CD4-positive, alpha-beta memory T cell (primary cell): ENCODE results near the gene MAPKBP1. TPM values are rescaled to one million over a fixed set of nuclear protein-coding genes. Genes with fewer than 3 reads are reported as not detected.

Experiments used
- CTCF ChIA-PET: fragments of 350-600 bp; sonication (Branson Sonifier 250); formaldehyde crosslinking; loops from one replicate; lab custom pipeline; 2021; ENCODE audit warnings: inconsistent platforms; ENCODE audit not compliant: partially characterized antibody; lab: Charles Lee
- POLR2A ChIA-PET: fragments of 350-600 bp; sonication (Branson Sonifier 250); formaldehyde crosslinking; loops from one replicate; lab custom pipeline; 2021; ENCODE audit not compliant: partially characterized antibody; lab: Charles Lee
- DNase-seq, 5 donors: peaks; one replicate each; pipeline versions ENCODE4 v3.0.0 to v3.0.0-alpha.2; 2020 to 2022; ENCODE audit warnings: mixed read lengths in 1 of 5
- H3K27ac ChIP-seq: one replicate; pipeline ENCODE4 v1.7.0; 2013; ENCODE audit warnings: low read depth, low read length
- H3K27me3 ChIP-seq: 2 replicates; pipeline ENCODE4 v1.7.0; 2013; ENCODE audit warnings: mild to moderate bottlenecking, low read length, moderate library complexity; ENCODE audit not compliant: insufficient read depth
- H3K36me3 ChIP-seq: 2 replicates; pipeline ENCODE4 v1.7.0; 2013; ENCODE audit warnings: mild to moderate bottlenecking, low read length, moderate library complexity; ENCODE audit not compliant: insufficient read depth
- H3K4me1 ChIP-seq: 2 replicates; pipeline ENCODE4 v1.7.0; 2013; ENCODE audit warnings: mild to moderate bottlenecking, low read length, moderate library complexity; ENCODE audit not compliant: insufficient read depth
- H3K4me3 ChIP-seq, 2 donors: one replicate each; pipeline ENCODE4 v1.7.0; 2013; ENCODE audit warnings: low read length in 2 of 2, mild to moderate bottlenecking in 1 of 2
- H3K9me3 ChIP-seq, 2 donors: one replicate each; pipeline ENCODE4 v1.7.0; 2013; ENCODE audit warnings: low read length in 2 of 2, control low read depth in 1 of 2; ENCODE audit not compliant: control insufficient read depth in 1 of 2
- H3K27ac Mint-ChIP-seq, 7 donors: one replicate each; pipeline ENCODE4 v1.8.0; 2020 to 2021; ENCODE audit warnings: mixed read lengths in 7 of 7, mild to moderate bottlenecking in 6 of 7, inconsistent platforms in 3 of 7, moderate library complexity in 3 of 7
- H3K27me3 Mint-ChIP-seq, 2 donors: one replicate each; pipeline ENCODE4 v1.8.0; 2020 to 2021; ENCODE audit warnings: mixed read lengths in 2 of 2
- H3K36me3 Mint-ChIP-seq, 2 donors: one replicate each; pipeline ENCODE4 v1.8.0; 2020 to 2021; ENCODE audit warnings: mixed read lengths in 2 of 2, inconsistent platforms in 1 of 2, mild to moderate bottlenecking in 1 of 2
- H3K4me1 Mint-ChIP-seq, 4 donors: one replicate each; pipeline ENCODE4 v1.8.0; 2020 to 2021; ENCODE audit warnings: mixed read lengths in 4 of 4, mild to moderate bottlenecking in 1 of 4
- H3K4me3 Mint-ChIP-seq, 8 donors: one replicate each; pipeline ENCODE4 v1.8.0; 2020 to 2021; ENCODE audit warnings: mixed read lengths in 8 of 8, mild to moderate bottlenecking in 7 of 8, moderate library complexity in 6 of 8, inconsistent platforms in 3 of 8
- H3K9me3 Mint-ChIP-seq, 8 donors: one replicate each; pipeline ENCODE4 v1.8.0; 2020 to 2021; ENCODE audit warnings: mixed read lengths in 8 of 8, mild to moderate bottlenecking in 5 of 8, inconsistent platforms in 3 of 8, moderate library complexity in 1 of 8
- intact Hi-C: fragments of 100-400 bp; cut with micrococcal nuclease; formaldehyde crosslinking; loops from one replicate; pipeline ENCODE4 v1.15.1; 2023
- polyA plus RNA-seq, 2 donors: library from polyadenylated mRNA; unstranded; fragments of 300-500 nt; fragmentation: Illumina TruSeq; gene quantifications; one replicate each; pipeline ENCODE4 v1.2.3, GENCODE V29; 2021
- total RNA-seq, 2 experiments: library from RNA; stranded (reverse); gene quantifications; one replicate each; pipeline ENCODE4 v1.2.3, GENCODE V29; 2021

MAPKBP1 gene
- total and polyA plus RNA-seq, 4 experiments from 2014 or later, result 0.87 to 42.6 (median 21.7) TPM

GRCh38 chr15:41804916-41805666, 30.8 kb downstream of the MAPKBP1 start:
- Histone ChIP-seq H3K4me3 (no peak overlapping the region), H3K4me1 (no peaks in the 10 kb centered on the region), H3K36me3 (peaks cover under 1% of the 10 kb centered on the region), H3K9me3 (no peaks in the 10 kb centered on the region), H3K27ac (no peak overlapping the region), H3K27me3 (no peaks in the 10 kb centered on the region)
- intact Hi-C loops, result no loop called here
- peaks cover 0 to 2% (median 0%) of the 10 kb centered on the region in 8 donors for H3K9me3 Mint-ChIP-seq
- H3K4me1 Mint-ChIP-seq, result peaks cover 0 to 9% (median 2%) of the 10 kb centered on the region in 4 donors
- CTCF ChIA-PET, result interaction anchor here (0.7 to 10.2 kb wide), 2 partner anchors 29 to 203 kb away, joined by 3 to 327 read pairs; partner anchors contain the start of gene MAPKBP1
- H3K27me3 Mint-ChIP-seq, result no peaks in the 10 kb centered on the region
- H3K36me3 Mint-ChIP-seq, result peaks cover 12 to 32% of the 10 kb centered on the region in 2 donors
- no peak for DNase-seq
- POLR2A ChIA-PET, result no interaction called here
- no peak overlapping the region for H3K4me3 Mint-ChIP-seq
- peak overlapping the region in 6 of 7 donors; percentile 2 to 87 (median 62) for H3K27ac Mint-ChIP-seq

GRCh38 chr15:41805711-41806110, 31.4 kb downstream of the MAPKBP1 start:
- Histone ChIP-seq H3K4me1 (peaks cover under 1% of the 10 kb centered on the region), H3K4me3 (no peak overlapping the region), H3K9me3 (no peaks in the 10 kb centered on the region), H3K27ac (no peak overlapping the region), H3K36me3 (no peaks in the 10 kb centered on the region), H3K27me3 (no peaks in the 10 kb centered on the region)
- Mint-ChIP-seq H3K27me3 (no peaks in the 10 kb centered on the region), H3K4me3 (no peak overlapping the region), H3K9me3 (peaks cover 0 to 2% (median 0%) of the 10 kb centered on the region in 8 donors), H3K4me1 (peaks cover under 1 to 12% (median 3%) of the 10 kb centered on the region in 4 donors), H3K36me3 (peaks cover 6 to 27% of the 10 kb centered on the region in 2 donors), H3K27ac (peak overlapping the region in 1 of 7 donors; percentile 48)
- ChIA-PET CTCF (interaction anchor here (10.2 kb wide), 1 partner anchor 30 kb away, joined by 327 read pairs; the partner anchor contains the start of gene MAPKBP1), POLR2A (no interaction called here)
- intact Hi-C loops, result no loop called here
- no peak for DNase-seq

GRCh38 chr15:41806291-41807181, 32.3 kb downstream of the MAPKBP1 start:
- Mint-ChIP-seq H3K9me3 (peaks cover 0 to 2% (median 0%) of the 10 kb centered on the region in 8 donors), H3K27me3 (no peaks in the 10 kb centered on the region), H3K36me3 (peaks cover 0 to 25% of the 10 kb centered on the region in 2 donors), H3K27ac (peak overlapping the region in 3 of 7 donors; percentile 19 to 54 (median 29)), H3K4me3 (no peak overlapping the region), H3K4me1 (peaks cover 9 to 20% (median 10%) of the 10 kb centered on the region in 4 donors)
- Histone ChIP-seq H3K4me3 (no peak overlapping the region), H3K27me3 (no peaks in the 10 kb centered on the region), H3K36me3 (no peaks in the 10 kb centered on the region), H3K4me1 (peaks cover 9% of the 10 kb centered on the region), H3K9me3 (no peaks in the 10 kb centered on the region), H3K27ac (no peak overlapping the region)
- ChIA-PET CTCF (interaction anchor here (2.1 to 10.2 kb wide), 2 partner anchors 31 to 98 kb away, joined by 5 to 327 read pairs; partner anchors contain the start of gene MAPKBP1), POLR2A (no interaction called here)
- intact Hi-C loops, result no loop called here
- no peak for DNase-seq

GRCh38 chr15:41809121-41809520, 34.8 kb downstream of the MAPKBP1 start:
- no peak overlapping the region for H3K4me3 ChIP-seq
- Mint-ChIP-seq H3K36me3 (peaks cover 7 to 28% of the 10 kb centered on the region in 2 donors), H3K4me3 (no peak overlapping the region), H3K9me3 (peaks cover 0 to 2% (median 0%) of the 10 kb centered on the region in 8 donors), H3K4me1 (peaks cover 12 to 29% (median 13%) of the 10 kb centered on the region in 4 donors), H3K27ac (no peak overlapping the region), H3K27me3 (no peaks in the 10 kb centered on the region)
- CTCF ChIA-PET, result interaction anchor here (4.8 to 10.2 kb wide), 2 partner anchors 33 to 94 kb away, joined by 52 to 327 read pairs; partner anchors contain the start of gene MAPKBP1
- POLR2A ChIA-PET, result interaction anchor here (6.1 kb wide), 1 partner anchor 36 kb away, joined by 56 read pairs; the partner anchor contains the start of gene MAPKBP1
- H3K27ac ChIP-seq, result no peak overlapping the region
- H3K36me3 ChIP-seq, result peaks cover 4% of the 10 kb centered on the region
- peaks cover 12% of the 10 kb centered on the region for H3K4me1 ChIP-seq
- H3K27me3 ChIP-seq, result no peaks in the 10 kb centered on the region
- no peaks in the 10 kb centered on the region for H3K9me3 ChIP-seq
- DNase-seq, result no peak
- intact Hi-C loops, result no loop called here

- H3K27ac ChIP-seq, result no peak overlapping the region
- H3K4me1 ChIP-seq, result peaks cover 12% of the 10 kb centered on the region
- peaks cover 4% of the 10 kb centered on the region for H3K36me3 ChIP-seq
- POLR2A ChIA-PET, result interaction anchor here (6.1 kb wide), 1 partner anchor 36 kb away, joined by 56 read pairs; the partner anchor contains the start of gene MAPKBP1
- no peaks in the 10 kb centered on the region for H3K27me3 ChIP-seq
- Mint-ChIP-seq H3K4me1 (peaks cover 9 to 24% (median 13%) of the 10 kb centered on the region in 4 donors), H3K27me3 (no peaks in the 10 kb centered on the region), H3K36me3 (peaks cover 12 to 28% of the 10 kb centered on the region in 2 donors), H3K27ac (no peak overlapping the region), H3K4me3 (no peak overlapping the region), H3K9me3 (no peaks in the 10 kb centered on the region)
- no peak overlapping the region for H3K4me3 ChIP-seq
- no peaks in the 10 kb centered on the region for H3K9me3 ChIP-seq
- CTCF ChIA-PET, result interaction anchor here (0.9 to 10.2 kb wide), 12 partner anchors 11 to 271 kb away, joined by 3 to 327 read pairs (median 9); partner anchors contain the start of gene MAPKBP1
- no peak for DNase-seq
- intact Hi-C loops, result no loop called here
Measured at GRCh38 chr15:41809526-41810220, 35.4 kb downstream of the MAPKBP1 start.

- H3K4me3 Mint-ChIP-seq, result no peak overlapping the region
- H3K9me3 ChIP-seq, result no peaks in the 10 kb centered on the region
Measured at GRCh38 chr15:41810651-41811431, 36.6 kb downstream of the MAPKBP1 start.

More at GRCh38 chr15:41810651-41811431, 36.6 kb downstream of the MAPKBP1 start:
- ChIA-PET POLR2A (interaction anchor here (1.1 to 6.1 kb wide), 3 partner anchors 38 to 126 kb away, joined by 3 to 56 read pairs (median 4); partner anchors contain the start of gene MAPKBP1), CTCF (interaction anchor here (0.6 to 10.2 kb wide), 35 partner anchors 8 to 272 kb away, joined by 3 to 327 read pairs (median 4); partner anchors contain the start of genes EHD4, MAPKBP1 and RPAP1)
- H3K27me3 Mint-ChIP-seq, result no peaks in the 10 kb centered on the region
- peaks cover 7 to 21% (median 13%) of the 10 kb centered on the region in 4 donors for H3K4me1 Mint-ChIP-seq
- H3K27ac Mint-ChIP-seq, result peak overlapping the region in 3 of 7 donors; percentile 31 to 49 (median 43)
- H3K36me3 Mint-ChIP-seq, result peaks cover 17 to 30% of the 10 kb centered on the region in 2 donors
- intact Hi-C loops, result loop anchor here (1.0 kb wide), 6 partner anchors 37 to 345 kb away; partner anchors contain the start of gene MAPKBP1
- no peaks in the 10 kb centered on the region for H3K27me3 ChIP-seq
- no peak overlapping the region for H3K4me3 ChIP-seq
- DNase-seq, result no peak
- H3K27ac ChIP-seq, result no peak overlapping the region
- peaks cover 12% of the 10 kb centered on the region for H3K4me1 ChIP-seq
- no peaks in the 10 kb centered on the region for H3K9me3 Mint-ChIP-seq
- peaks cover 7% of the 10 kb centered on the region for H3K36me3 ChIP-seq
